ENCODE measurements around the gene EFCAB6.

The EFCAB6 gene

GRCh38 chr22:43802897-43803495 lies 9.1 kb downstream of the EFCAB6 start:
- DNase-seq (ENCODE audit: low read depth), result no peak

DNA sequence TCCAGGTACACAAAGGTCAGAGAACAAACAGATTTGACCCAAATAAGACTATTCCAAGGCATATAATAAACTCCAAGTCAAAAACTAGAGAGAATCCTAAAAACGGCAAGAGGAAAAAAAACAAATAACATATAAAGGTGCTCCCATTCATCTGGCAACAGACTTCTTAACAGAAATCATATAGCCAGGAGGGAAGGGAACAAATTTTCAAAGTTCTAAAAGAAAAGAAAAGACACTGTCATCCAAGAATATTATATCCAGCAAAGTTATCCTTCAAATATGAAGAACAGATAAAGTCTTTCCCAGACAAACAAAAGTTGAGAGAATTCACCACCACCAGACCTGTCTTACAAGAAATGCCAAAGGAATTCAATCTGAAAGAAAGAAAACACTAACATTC lies 11.1 kb downstream of the EFCAB6 start:
- DNase-seq (ENCODE audit: low read depth), result no peak

- no peak for DNase-seq (ENCODE audit: low read depth)
Measured at GRCh38 chr22:43798492-43798891, 13.6 kb downstream of the EFCAB6 start.

DNA sequence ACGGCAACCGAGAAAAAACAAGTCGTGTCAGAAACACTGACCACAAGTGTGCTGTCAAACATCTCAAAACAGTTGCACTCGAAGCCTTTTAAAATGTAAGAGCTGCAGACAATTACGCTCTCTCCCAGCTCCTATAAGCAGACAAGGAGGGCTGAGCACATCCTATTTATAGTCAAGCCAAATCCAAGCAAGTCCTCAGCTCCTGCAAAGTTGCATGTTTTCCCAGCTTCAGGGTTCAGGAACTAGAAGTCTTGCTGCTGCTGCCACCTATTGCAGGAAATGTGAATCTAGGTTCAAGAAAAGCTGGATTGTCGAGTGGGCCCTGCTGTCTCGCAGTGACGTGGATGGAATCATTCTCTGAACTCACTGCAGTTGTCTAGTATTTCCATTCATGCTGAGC lies 15.5 kb downstream of the EFCAB6 start:
- peak; percentile 28 for DNase-seq (ENCODE audit: low read depth)

DNA sequence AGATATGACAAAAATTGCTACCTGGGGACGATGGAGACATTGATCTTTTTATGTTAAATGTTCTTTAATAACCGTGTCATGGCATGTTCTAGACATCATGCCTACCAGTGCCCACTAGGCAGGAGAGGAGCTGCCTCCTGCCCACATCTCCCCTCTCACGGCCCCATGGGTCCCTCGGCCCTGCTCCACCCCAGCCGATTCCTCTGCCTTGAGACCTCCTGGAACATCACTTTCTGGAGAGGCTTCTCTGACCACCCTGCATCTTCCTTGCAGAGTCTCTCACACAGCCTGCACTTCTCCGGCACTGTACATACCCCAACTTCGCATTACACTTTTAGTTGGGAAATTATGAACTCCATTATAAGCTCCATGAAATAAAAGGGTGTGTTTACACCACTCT lies 16.8 kb downstream of the EFCAB6 start:
- no peak for DNase-seq (ENCODE audit: low read depth)

DNA sequence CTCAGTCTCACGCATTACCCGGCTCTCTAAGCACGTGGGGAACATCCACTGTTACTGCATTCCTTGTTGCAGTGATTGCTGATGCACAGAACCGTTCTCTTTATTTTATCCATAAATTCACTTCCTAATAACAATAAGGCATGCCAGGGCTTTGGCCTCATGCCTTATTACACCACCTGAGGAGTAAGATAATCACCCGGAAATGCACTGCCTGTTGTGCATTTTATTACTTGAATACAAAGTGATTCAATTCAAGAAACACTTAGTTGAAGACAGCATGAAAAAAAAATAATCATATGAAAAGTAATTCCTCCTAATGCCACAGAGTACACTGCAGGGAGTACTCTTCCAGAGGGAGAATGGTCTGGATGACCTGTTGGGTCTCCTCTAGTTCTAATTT lies 19.2 kb downstream of the EFCAB6 start:
- no peak for DNase-seq (ENCODE audit: low read depth)

DNA sequence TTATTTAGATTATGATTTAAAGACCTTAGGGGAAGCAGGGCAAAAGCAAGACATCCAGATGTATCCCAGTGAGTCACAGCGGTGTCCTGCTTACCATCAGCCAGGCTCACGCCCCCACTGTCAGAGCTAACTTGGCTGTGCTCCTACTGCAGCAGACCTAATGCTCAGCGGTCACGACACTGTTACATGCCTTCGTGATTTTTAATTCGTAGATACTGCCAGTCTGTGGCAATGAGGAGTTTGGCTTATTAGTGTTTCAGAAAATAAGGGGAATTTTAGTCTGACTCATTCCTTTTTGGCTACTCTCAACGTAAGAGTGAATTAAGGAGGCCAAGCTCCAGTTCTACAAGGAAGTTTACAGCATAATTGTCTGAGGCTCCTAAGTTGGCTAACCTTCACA lies 22.7 kb downstream of the EFCAB6 start:
- peak; percentile 96 for DNase-seq (ENCODE audit: low read depth)

DNA sequence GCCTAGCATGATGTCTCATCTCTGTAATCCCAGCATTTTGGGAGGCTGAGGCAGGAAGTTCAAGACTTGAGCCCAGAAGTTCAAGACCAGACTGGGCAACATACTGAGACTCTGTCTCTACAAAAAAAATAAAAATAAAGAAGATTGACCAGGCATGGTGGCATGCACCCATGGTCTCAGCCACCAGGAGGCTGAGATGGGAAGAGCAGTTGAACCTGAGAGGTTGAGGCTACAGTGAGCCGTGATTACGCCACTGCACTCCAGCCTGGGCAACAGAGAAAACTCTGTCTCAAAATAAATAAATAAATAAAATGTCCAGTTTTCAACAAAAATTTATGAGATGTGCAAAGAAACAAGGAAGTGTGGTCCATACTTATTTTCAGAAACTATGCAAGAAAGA lies 28.3 kb downstream of the EFCAB6 start:
- no peak for DNase-seq (ENCODE audit: low read depth)

GRCh38 chr22:43782448-43782847 lies 29.7 kb downstream of the EFCAB6 start:
- DNase-seq (ENCODE audit: low read depth), result no peak

DNA sequence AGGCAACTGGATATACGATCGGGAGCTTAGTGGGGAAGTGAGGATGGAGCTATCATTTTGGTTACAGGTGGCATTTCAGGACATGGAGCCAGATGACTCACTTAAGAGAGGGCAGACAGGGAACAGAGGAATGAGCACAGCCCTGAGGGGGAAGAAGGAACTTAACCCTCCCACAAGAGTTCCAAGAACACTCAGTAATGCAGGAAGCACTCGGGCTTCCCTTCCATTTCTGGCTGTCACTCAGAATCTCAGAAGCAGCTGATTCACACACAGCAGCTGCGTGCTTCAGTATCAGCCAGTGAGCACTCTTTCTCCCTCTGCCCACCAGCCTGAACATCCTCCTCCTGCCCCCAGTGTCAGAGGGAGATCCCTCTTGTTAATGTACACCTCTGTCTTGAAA lies 34.8 kb downstream of the EFCAB6 start:
- peak; percentile 48 for DNase-seq (ENCODE audit: low read depth)

GRCh38 chr22:43776081-43776670 lies 35.9 kb downstream of the EFCAB6 start:
- DNase-seq (ENCODE audit: low read depth), result no peak

DNA sequence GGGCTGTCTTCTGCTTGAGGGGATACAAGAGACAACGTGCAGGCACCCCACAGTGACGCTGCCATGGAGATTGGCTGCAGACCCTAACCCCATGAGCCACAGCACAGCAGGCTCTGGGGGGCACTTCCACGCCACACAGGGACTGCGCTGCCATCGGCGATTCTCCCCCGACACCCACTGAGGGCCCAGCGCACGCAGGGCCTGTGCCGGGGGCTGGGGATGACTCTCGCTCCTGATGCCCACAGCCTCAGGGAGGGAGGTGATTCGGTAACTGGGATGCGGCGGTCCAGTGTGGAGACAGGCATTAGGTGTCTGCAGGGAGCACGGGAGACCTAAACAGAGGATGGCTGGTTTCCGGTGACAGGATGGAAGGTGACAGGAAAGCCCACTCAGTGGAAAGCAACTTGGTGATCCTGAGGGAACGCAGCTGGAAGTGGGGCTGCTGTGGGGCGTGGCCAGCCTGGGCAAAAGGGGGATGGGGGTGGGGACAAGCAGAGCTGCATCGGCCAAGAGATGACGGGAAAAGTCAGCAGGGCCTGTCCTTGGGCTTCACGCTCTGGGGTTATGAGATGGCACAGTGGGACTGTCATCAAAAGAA lies 37.7 kb downstream of the EFCAB6 start:
- DNase-seq (ENCODE audit: low read depth), result no peak

GRCh38 chr22:43772831-43773230 lies 39.3 kb downstream of the EFCAB6 start:
- no peak for DNase-seq (ENCODE audit: low read depth)

DNA sequence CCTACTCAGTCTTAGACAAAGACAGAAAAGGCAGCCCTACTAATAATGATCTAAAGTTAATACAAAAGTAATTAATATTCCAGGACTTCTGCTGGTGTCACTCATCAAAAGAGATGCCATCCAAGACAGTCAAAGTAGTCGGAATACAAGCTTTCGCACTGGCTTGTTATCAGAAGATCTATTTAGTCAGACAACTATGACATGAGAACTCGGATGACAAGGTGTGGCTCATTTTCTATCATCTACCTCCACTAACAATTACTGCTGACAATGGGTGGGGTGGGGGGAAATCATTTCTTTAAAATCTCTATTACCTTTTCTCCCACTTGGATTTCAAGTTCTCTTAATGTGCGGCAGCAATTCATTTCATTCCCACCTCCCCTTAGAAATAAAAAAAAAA lies 56.7 kb downstream of the EFCAB6 start:
- no peak for DNase-seq (ENCODE audit: low read depth)

DNA sequence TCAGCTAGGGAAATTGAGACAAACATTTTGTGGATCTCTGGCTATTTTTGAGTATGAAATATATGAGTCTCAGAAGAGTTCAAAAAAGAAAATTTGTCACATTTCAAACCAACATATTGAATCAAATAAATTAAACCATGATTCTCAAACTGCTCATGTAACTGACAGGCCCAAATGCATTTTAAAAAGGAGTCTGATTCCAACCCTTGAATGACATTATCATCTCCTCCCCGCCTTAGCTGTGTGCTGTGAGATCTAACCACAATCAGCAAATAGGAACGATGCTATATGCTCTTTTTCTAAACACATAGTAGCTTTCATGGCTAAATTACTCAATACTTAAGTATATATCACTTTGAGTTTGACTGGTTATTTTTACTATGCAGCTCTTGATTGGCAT lies 57.1 kb downstream of the EFCAB6 start:
- DNase-seq (ENCODE audit: low read depth), result no peak

- DNase-seq (ENCODE audit: low read depth), result no peak
Measured at GRCh38 chr22:43754176-43754575, 57.9 kb downstream of the EFCAB6 start.

DNA sequence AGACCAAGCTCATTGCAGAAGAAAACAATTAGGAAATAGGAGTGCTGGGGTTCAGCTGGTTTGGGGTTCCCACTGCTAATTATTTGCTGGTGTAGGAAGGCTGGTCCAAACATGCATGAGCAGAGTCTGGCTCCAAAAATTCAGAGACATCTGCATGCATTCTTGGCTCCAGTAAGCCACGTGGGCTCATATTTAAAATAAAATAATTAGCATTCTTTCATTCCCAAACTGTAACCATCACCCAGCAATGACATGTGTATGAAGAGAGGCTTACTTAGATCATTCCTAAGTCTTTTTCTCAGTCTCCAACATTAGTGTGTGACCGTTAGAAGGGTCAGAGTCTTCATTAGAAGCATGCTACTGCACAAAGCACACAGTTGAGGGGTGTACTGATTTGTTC lies 58.4 kb downstream of the EFCAB6 start:
- DNase-seq (ENCODE audit: low read depth), result no peak

DNA sequence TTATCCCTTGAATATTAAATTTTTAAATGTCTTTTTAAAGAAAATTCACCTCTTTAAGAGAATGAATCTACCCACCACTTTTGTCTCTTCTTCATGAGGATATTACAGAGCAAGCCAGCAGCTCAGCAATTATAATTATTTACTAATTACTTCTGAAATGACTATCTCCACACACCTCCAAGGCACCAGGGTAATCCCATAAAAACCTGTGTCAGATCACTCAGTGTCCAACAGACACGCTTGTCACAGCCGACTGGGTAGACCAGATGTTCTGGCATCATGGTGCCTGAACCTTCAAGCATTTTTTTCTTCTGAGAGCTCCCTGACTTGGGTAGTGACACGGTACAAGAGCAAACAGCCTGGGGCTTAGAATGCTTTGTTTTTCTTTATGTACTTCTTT lies 61.4 kb downstream of the EFCAB6 start:
- DNase-seq (ENCODE audit: low read depth), result no peak

DNA sequence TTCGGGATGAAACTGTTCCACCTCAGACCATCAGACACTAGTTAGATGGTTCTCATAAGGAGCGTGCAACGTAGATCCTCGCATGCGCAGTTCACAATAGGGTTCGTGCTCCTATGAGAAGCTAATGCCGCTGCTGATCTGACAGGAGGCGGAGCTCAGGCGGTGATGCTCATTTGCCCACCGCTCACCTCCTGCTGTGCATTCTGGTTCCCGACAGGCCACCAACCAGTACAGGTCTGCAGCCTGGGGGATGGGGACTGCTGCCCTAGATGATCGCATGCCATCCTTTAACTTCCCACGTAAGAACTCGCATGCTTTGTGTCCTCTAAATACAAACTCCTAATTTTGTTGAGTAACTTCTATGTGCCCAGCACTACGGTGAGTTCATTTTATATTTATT lies 62.6 kb downstream of the EFCAB6 start:
- DNase-seq (ENCODE audit: low read depth), result no peak

GRCh38 chr22:43747877-43748276 lies 64.2 kb downstream of the EFCAB6 start:
- no peak for DNase-seq (ENCODE audit: low read depth)

GRCh38 chr22:43747058-43747457 lies 65.0 kb downstream of the EFCAB6 start:
- no peak for DNase-seq (ENCODE audit: low read depth)

- no peak for DNase-seq (ENCODE audit: low read depth)
Measured at GRCh38 chr22:43745783-43746356, 66.2 kb downstream of the EFCAB6 start.

DNA sequence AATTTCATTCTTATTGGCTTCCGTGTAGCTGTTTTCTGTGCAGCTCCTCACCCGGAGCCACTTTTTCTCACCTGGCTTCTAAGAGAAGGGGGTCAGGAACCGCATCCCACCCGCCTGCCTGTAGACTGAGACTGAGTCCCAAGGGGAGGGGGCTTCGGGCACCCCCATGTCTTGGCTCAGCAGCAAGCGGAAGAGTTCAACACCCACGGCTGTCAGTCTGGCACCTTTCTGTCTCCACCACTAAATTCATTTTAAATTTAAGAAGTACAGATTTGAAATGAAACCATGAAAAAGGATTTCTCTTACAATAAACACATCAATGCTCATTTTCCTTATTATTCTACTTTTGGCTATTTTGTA lies 66.7 kb downstream of the EFCAB6 start:
- no peak for DNase-seq (ENCODE audit: low read depth)
